Endodermal cell (in vitro differentiated cells): ENCODE measurements around the gene MAGEA9. TPM values are rescaled to one million over a fixed set of nuclear protein-coding genes. Genes with fewer than 3 reads are reported as not detected.
"Not testable (repeated sequence)": the region's sequence is repeated elsewhere in the genome, so short reads cannot be mapped to it uniquely, and the experiment has no call there.

ENCODE experiments used
- DNase-seq: peaks from one replicate; pipeline ENCODE4 v3.0.0-alpha.2; 2017
- H3K27ac ChIP-seq: 2 replicates; pipeline ENCODE4 v1.5.1; 2013; ENCODE audit warnings: mild to moderate bottlenecking, low read depth, low read length, moderate library complexity
- H3K27me3 ChIP-seq: 2 replicates; pipeline ENCODE4 v1.6.1; 2013; ENCODE audit warnings: mild to moderate bottlenecking, low read length, moderate library complexity; ENCODE audit not compliant: insufficient read depth, control insufficient read depth, poor library complexity, severe bottlenecking
- H3K36me3 ChIP-seq: 2 replicates; pipeline ENCODE4 v1.7.0; 2013; ENCODE audit warnings: mild to moderate bottlenecking, low read length, moderate library complexity; ENCODE audit not compliant: control insufficient read depth, insufficient read depth
- H3K4me1 ChIP-seq: one replicate; pipeline ENCODE4 v1.7.0; 2013; ENCODE audit warnings: low read length; ENCODE audit not compliant: control insufficient read depth, insufficient read depth
- H3K4me3 ChIP-seq: 2 replicates; pipeline ENCODE4 v1.5.1; 2013; ENCODE audit warnings: mild to moderate bottlenecking, low read length, moderate library complexity
- H3K9ac ChIP-seq: 2 replicates; pipeline ENCODE4 v1.6.1; 2013; ENCODE audit warnings: mild to moderate bottlenecking, low read length, moderate library complexity; ENCODE audit not compliant: poor library complexity, severe bottlenecking; ENCODE audit errors: extremely low read depth
- H3K9me3 ChIP-seq: 2 replicates; pipeline ENCODE4 v1.6.1; 2013; ENCODE audit warnings: mild to moderate bottlenecking, low read length, moderate library complexity; ENCODE audit not compliant: control insufficient read depth
- H3K27ac Mint-ChIP-seq: 2 replicates; pipeline ENCODE4 v1.8.0; 2020; ENCODE audit warnings: mixed read lengths
- H3K27me3 Mint-ChIP-seq: 2 replicates; pipeline ENCODE4 v1.8.0; 2021; ENCODE audit warnings: mild to moderate bottlenecking, mixed read lengths; ENCODE audit not compliant: insufficient read depth
- H3K36me3 Mint-ChIP-seq: 2 replicates; pipeline ENCODE4 v1.8.0; 2020; ENCODE audit warnings: low read depth, mixed read lengths
- H3K4me1 Mint-ChIP-seq: 2 replicates; pipeline ENCODE4 v1.8.0; 2020; ENCODE audit warnings: mixed read lengths
- H3K4me3 Mint-ChIP-seq: 2 replicates; pipeline ENCODE4 v1.8.0; 2020; ENCODE audit warnings: mild to moderate bottlenecking, moderate library complexity, mixed read lengths
- H3K9me3 Mint-ChIP-seq: 2 replicates; pipeline ENCODE4 v1.8.0; 2020; ENCODE audit warnings: mild to moderate bottlenecking, mixed read lengths
- CTCF ChIP-seq: fragments of 200-600 bp; sonication (generic); conservative IDR thresholded peaks from 2 replicates; pipeline ENCODE4 v1.5.0; 2021; ENCODE audit warnings: antibody characterized with exemption, mild to moderate bottlenecking
- WGBS, 2 experiments: methylation state at CpG; one replicate each; pipeline versions ENCODE4 v1.1.5 to v1.1.7; 2013; ENCODE audit warnings: missing lambda C conversion rate in 2 of 2, mixed read lengths in 1 of 2; ENCODE audit not compliant: insufficient coverage in 1 of 2, insufficient read length in 1 of 2; 5-methylcytosine and 5-hydroxymethylcytosine counted together
- total RNA-seq, 2 donors: library from RNA; stranded (reverse); fragmentation: NEBNext Ultra II Directional in 1 of 2; extraction: Animal tissue kit (Norgen Biotek cat#: 25700) in 1 of 2; gene quantifications; 2 replicates in 1 of 2; 3 replicates in 1 of 2; pipeline ENCODE4 v1.2.1, GENCODE V29; 2021

The MAGEA9 gene
- total RNA-seq, 2 donors from 2014 or later: not detected

GRCh38 chrX:149758068-149758714, 23.5 kb upstream of the MAGEA9 start:
- Mint-ChIP-seq H3K4me1 (peaks cover 3% of the 10 kb centered on the region), H3K36me3 (no peaks in the 10 kb centered on the region), H3K27ac (no peak overlapping the region), H3K9me3 (peaks cover 53% of the 10 kb centered on the region), H3K4me3 (no peak overlapping the region), H3K27me3 (no peaks in the 10 kb centered on the region)
- Histone ChIP-seq H3K9me3 (no peaks in the 10 kb centered on the region), H3K36me3 (no peaks in the 10 kb centered on the region), H3K27ac (no peak overlapping the region), H3K4me3 (no peak overlapping the region), H3K9ac (no peak overlapping the region), H3K27me3 (no peaks in the 10 kb centered on the region), H3K4me1 (no peaks in the 10 kb centered on the region)
- 96% methylated on average over 15 of the region's 18 CpGs; no CpG with 5 or more reads in 1 of the 2 experiments for WGBS, 2 experiments
- TF ChIP-seq CTCF: no peak
- DNase-seq: peak; percentile 7

- not testable (repeated sequence) for H3K27ac Mint-ChIP-seq, H3K27me3 ChIP-seq, H3K36me3 Mint-ChIP-seq, H3K36me3 ChIP-seq, H3K27me3 Mint-ChIP-seq, H3K4me3 ChIP-seq, H3K4me1 ChIP-seq, H3K27ac ChIP-seq, H3K4me1 Mint-ChIP-seq, H3K9me3 ChIP-seq, H3K4me3 Mint-ChIP-seq, H3K9ac ChIP-seq
- DNase-seq: peak; percentile 7
- WGBS, 2 experiments: 90% methylated on average over 16 of the region's 17 CpGs; no CpG with 5 or more reads in 1 of the 2 experiments
- H3K9me3 Mint-ChIP-seq: peaks cover 55% of the 10 kb centered on the region
Observed at GRCh38 chrX:149758715-149759078, 23.0 kb upstream of the MAGEA9 start.

GRCh38 chrX:149759824-149760223, 21.9 kb upstream of the MAGEA9 start:
- Mint-ChIP-seq H3K4me3 (no peak overlapping the region), H3K4me1 (no peaks in the 10 kb centered on the region), H3K27me3 (no peaks in the 10 kb centered on the region), H3K36me3 (no peaks in the 10 kb centered on the region), H3K9me3 (peaks cover 64% of the 10 kb centered on the region), H3K27ac (no peak overlapping the region)
- WGBS, 2 experiments: 91 to 94% methylated on average over 3 to 7 of the region's 7 CpGs
- Histone ChIP-seq H3K9me3 (no peaks in the 10 kb centered on the region), H3K9ac (no peak overlapping the region), H3K27ac (no peak overlapping the region), H3K36me3 (no peaks in the 10 kb centered on the region), H3K27me3 (no peaks in the 10 kb centered on the region), H3K4me3 (no peak overlapping the region), H3K4me1 (no peaks in the 10 kb centered on the region)
- no peak for TF ChIP-seq CTCF
- peak; percentile 5 for DNase-seq

- H3K27me3 Mint-ChIP-seq: no peaks in the 10 kb centered on the region
- Histone ChIP-seq H3K27me3 (no peaks in the 10 kb centered on the region), H3K4me1 (no peaks in the 10 kb centered on the region), H3K27ac (no peak overlapping the region), H3K9ac (no peak overlapping the region), H3K9me3 (no peaks in the 10 kb centered on the region), H3K36me3 (no peaks in the 10 kb centered on the region), H3K4me3 (no peak overlapping the region)
- TF ChIP-seq CTCF: no peak
- peaks cover 65% of the 10 kb centered on the region for H3K9me3 Mint-ChIP-seq
- no peak overlapping the region for H3K4me3 Mint-ChIP-seq
- H3K4me1 Mint-ChIP-seq: no peaks in the 10 kb centered on the region
- peak; percentile 12 for DNase-seq
- 92% methylated on average over 2 of the region's 3 CpGs; no CpG with 5 or more reads in 1 of the 2 experiments for WGBS, 2 experiments
- H3K36me3 Mint-ChIP-seq: no peaks in the 10 kb centered on the region
- no peak overlapping the region for H3K27ac Mint-ChIP-seq
Observed at GRCh38 chrX:149760965-149761364, 20.8 kb upstream of the MAGEA9 start.

- H3K4me1 ChIP-seq, H3K9me3 ChIP-seq, H3K27me3 Mint-ChIP-seq, H3K36me3 ChIP-seq, H3K4me1 Mint-ChIP-seq, H3K4me3 Mint-ChIP-seq, H3K27ac Mint-ChIP-seq, H3K36me3 Mint-ChIP-seq, H3K4me3 ChIP-seq, H3K27ac ChIP-seq, H3K9ac ChIP-seq, H3K27me3 ChIP-seq: not testable (repeated sequence)
- H3K9me3 Mint-ChIP-seq: peaks cover 60% of the 10 kb centered on the region
- WGBS, 2 experiments: 95 to 100% methylated on average over 4 to 13 of the region's 22 CpGs
- DNase-seq: peak; percentile 10
Observed at GRCh38 chrX:149761858-149762674, 19.7 kb upstream of the MAGEA9 start.
